WTC11 (cell line): Measurements from ENCODE around the gene RCBTB2.

Experiments used
- KAT7 ChIP-seq: sonication (generic); formaldehyde crosslinking; IDR thresholded peaks from 2 replicates; pipeline ENCODE4 v1.8.1; 2023; ENCODE audit warnings: missing genetic modification reagents, mild to moderate bottlenecking, borderline replicate concordance
- TEAD4 ChIP-seq: sonication (generic); formaldehyde crosslinking; IDR thresholded peaks from 2 replicates; pipeline ENCODE4 v1.8.0; 2022; ENCODE audit warnings: mild to moderate bottlenecking, missing genetic modification reagents
- TF ChIP-seq, protein P1 (sequence below): sonication (generic); formaldehyde crosslinking; IDR thresholded peaks from 2 replicates; pipeline ENCODE4 v1.8.1; 2023; ENCODE audit warnings: mild to moderate bottlenecking, missing genetic modification reagents, moderate library complexity
- TF ChIP-seq, protein P2 (sequence below): fragments of 200-600 bp; IDR thresholded peaks from 2 replicates; pipeline ENCODE4 v1.8.0; 2022; ENCODE audit warnings: antibody characterized with exemption

DNA sequence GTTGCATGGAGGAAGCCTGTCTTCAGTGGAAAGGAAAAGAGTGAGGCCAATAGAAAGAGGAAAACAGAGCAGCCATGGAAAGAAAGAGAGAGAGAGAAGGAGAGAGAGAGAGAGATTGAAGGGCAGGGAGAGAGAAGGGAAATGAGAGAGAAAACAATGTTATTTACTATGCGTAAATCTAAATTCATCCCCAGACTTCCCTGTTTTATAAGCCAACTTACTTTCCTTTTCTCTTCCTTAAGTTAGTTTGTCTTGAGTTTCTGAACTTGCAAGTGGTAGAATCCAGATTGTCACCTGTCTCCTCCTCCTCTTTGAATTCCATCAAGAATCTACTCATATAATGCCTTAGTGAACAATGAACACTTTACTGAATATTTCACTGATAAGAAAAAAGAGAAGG is 16.8 kb upstream of the RCBTB2 start:
- TF ChIP-seq, protein P1, sequence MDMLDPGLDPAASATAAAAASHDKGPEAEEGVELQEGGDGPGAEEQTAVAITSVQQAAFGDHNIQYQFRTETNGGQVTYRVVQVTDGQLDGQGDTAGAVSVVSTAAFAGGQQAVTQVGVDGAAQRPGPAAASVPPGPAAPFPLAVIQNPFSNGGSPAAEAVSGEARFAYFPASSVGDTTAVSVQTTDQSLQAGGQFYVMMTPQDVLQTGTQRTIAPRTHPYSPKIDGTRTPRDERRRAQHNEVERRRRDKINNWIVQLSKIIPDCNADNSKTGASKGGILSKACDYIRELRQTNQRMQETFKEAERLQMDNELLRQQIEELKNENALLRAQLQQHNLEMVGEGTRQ (CRISPR knock-in tag) = no peak
- TF ChIP-seq, protein P2, sequence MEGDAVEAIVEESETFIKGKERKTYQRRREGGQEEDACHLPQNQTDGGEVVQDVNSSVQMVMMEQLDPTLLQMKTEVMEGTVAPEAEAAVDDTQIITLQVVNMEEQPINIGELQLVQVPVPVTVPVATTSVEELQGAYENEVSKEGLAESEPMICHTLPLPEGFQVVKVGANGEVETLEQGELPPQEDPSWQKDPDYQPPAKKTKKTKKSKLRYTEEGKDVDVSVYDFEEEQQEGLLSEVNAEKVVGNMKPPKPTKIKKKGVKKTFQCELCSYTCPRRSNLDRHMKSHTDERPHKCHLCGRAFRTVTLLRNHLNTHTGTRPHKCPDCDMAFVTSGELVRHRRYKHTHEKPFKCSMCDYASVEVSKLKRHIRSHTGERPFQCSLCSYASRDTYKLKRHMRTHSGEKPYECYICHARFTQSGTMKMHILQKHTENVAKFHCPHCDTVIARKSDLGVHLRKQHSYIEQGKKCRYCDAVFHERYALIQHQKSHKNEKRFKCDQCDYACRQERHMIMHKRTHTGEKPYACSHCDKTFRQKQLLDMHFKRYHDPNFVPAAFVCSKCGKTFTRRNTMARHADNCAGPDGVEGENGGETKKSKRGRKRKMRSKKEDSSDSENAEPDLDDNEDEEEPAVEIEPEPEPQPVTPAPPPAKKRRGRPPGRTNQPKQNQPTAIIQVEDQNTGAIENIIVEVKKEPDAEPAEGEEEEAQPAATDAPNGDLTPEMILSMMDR = no peak
- no peak for TF ChIP-seq TEAD4
- no peak for TF ChIP-seq KAT7 (CRISPR knock-in tag)
